ENCODE measurements around the gene DOK1.

The DOK1 gene

DNA sequence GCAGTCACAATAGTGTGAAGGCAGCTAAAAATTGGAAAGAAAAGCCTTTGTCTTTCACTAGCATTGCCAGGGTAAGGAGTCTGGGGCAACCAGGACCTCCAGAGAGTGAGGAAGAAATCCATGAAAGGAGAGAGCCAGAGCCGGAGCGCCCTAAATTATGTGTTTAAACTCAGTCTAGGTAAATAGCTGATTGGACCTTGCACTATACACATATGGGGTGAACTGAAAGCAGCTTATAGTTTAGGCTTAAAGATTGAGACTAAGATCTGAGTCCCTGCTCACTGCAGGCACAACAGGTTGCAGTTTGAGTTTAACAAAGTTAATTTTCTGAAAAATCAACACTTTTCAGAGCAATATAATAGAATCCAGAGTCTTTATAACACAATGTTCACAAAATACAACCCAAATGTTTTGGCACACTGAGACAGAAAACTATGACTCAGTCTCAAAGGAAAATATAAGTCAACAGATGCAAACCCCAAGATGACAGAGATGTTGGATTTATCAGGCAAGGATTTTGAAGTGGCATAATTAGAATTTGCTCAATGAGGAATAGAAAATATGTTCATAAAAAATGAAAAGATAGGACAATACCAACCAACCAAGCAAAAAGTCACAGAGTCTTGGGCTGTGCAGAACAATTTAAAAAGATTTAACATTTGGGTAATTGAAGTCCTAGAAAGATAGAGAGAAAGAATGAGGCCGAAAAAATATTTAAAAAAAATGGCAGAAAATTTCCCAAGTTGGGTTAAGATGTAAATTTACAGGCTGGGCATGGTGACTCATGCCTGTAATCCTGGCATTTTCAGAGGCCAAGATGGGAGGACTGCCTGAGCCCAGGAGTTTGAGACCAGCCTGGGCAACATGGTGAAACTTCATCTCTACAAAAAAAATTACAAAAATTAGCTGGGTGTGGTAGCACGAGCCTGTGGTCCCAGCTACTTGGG lies 39.6 kb downstream of the DOK1 start:
- no peak overlapping the region for H2AFZ ChIP-seq (ENCODE audit: low read depth, low read length)
- no peak overlapping the region for H4K8ac ChIP-seq (ENCODE audit: low read length)
- no peak for DNase-seq
- H2AK5ac ChIP-seq (ENCODE audit: low read length, severe bottlenecking), result no peak overlapping the region
- no peak overlapping the region for H2BK12ac ChIP-seq (ENCODE audit: low read length in 2 of 2)
- H3K27me3 ChIP-seq (ENCODE audit: control insufficient read depth in 1 of 2, insufficient read depth in 1 of 2, low read length in 2 of 2), result peaks cover 15 to 31% of the 10 kb centered on the region in 2 experiments
- no peak overlapping the region for H3K23ac ChIP-seq (ENCODE audit: low read length in 2 of 2)
- H3K79me1 ChIP-seq (replicated peaks; ENCODE audit: low read length, poor library complexity, severe bottlenecking), result no peaks in the 10 kb centered on the region
- no peaks in the 10 kb centered on the region for H3K4me1 ChIP-seq (ENCODE audit: control insufficient read depth, insufficient read depth, low read depth, low read length)
- no peak overlapping the region for H3K4ac ChIP-seq (ENCODE audit: low read depth in 1 of 2, low read length in 2 of 2)
- no peak overlapping the region for H3K9ac ChIP-seq (ENCODE audit: low read length)
- no peak overlapping the region for H2BK5ac ChIP-seq (ENCODE audit: low read depth, low read length, poor library complexity, severe bottlenecking)
- H4K91ac ChIP-seq (ENCODE audit: low read length), result no peak overlapping the region
- WGBS, result 72% methylated on average over 4 of the region's 4 CpGs
- no peak overlapping the region for H2BK120ac ChIP-seq (ENCODE audit: low read depth, low read length)
- H3K14ac ChIP-seq (ENCODE audit: low read length in 2 of 2), result no peak overlapping the region
- H3K27ac ChIP-seq (ENCODE audit: low read length, poor library complexity, severe bottlenecking), result no peak overlapping the region
- H2BK15ac ChIP-seq (ENCODE audit: low read depth, poor library complexity, severe bottlenecking), result no peak overlapping the region
- no peak overlapping the region for H3K4me3 ChIP-seq (ENCODE audit: insufficient read depth in 1 of 2, low read depth in 1 of 2, low read length in 2 of 2)
- H3K9me3 ChIP-seq (ENCODE audit: control insufficient read depth, low read length), result no peaks in the 10 kb centered on the region
- no peaks in the 10 kb centered on the region for H3K36me3 ChIP-seq (ENCODE audit: control insufficient read depth in 1 of 2, insufficient read depth in 2 of 2, low read depth in 1 of 2, low read length in 2 of 2)
- no peak overlapping the region for H3K18ac ChIP-seq (ENCODE audit: low read depth in 1 of 2, low read length in 2 of 2)
- H3K4me2 ChIP-seq (ENCODE audit: low read length, poor library complexity, severe bottlenecking), result no peak overlapping the region

DNA sequence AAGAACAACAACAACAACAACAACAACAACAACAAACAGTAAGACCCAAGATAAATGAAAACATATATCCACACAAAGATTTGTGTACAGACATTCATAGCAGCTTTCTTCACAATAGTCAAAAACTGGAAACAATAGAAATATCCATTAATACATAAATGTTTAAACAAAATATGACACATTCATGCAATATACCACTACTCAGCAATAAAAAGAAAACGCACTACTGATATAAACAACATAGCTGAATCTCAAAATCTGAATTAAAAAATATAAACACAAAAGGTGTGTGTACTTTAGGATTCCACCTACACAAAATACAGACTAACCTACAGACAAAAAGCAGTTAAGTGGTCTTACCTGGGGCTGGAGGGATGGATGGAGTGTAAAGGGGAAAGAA lies 42.1 kb downstream of the DOK1 start:
- no peak for DNase-seq
- no peak overlapping the region for H2BK120ac ChIP-seq (ENCODE audit: low read depth, low read length)
- no peak overlapping the region for H2AK5ac ChIP-seq (ENCODE audit: low read length, severe bottlenecking)
- H4K8ac ChIP-seq (ENCODE audit: low read length), result no peak overlapping the region
- H3K4me3 ChIP-seq (ENCODE audit: insufficient read depth in 1 of 2, low read depth in 1 of 2, low read length in 2 of 2), result no peak overlapping the region
- no peak overlapping the region for H2BK12ac ChIP-seq (ENCODE audit: low read length in 2 of 2)
- H3K27me3 ChIP-seq (ENCODE audit: control insufficient read depth in 1 of 2, insufficient read depth in 1 of 2, low read length in 2 of 2), result peaks cover 15 to 19% of the 10 kb centered on the region in 2 experiments
- no peaks in the 10 kb centered on the region for H3K36me3 ChIP-seq (ENCODE audit: control insufficient read depth in 1 of 2, insufficient read depth in 2 of 2, low read depth in 1 of 2, low read length in 2 of 2)
- H3K4ac ChIP-seq (ENCODE audit: low read depth in 1 of 2, low read length in 2 of 2), result no peak overlapping the region
- no peak overlapping the region for H3K9ac ChIP-seq (ENCODE audit: low read length)
- H2BK5ac ChIP-seq (ENCODE audit: low read depth, low read length, poor library complexity, severe bottlenecking), result no peak overlapping the region
- H3K79me1 ChIP-seq (replicated peaks; ENCODE audit: low read length, poor library complexity, severe bottlenecking), result no peaks in the 10 kb centered on the region
- H3K18ac ChIP-seq (ENCODE audit: low read depth in 1 of 2, low read length in 2 of 2), result no peak overlapping the region
- no peak overlapping the region for H3K14ac ChIP-seq (ENCODE audit: low read length in 2 of 2)
- no peak overlapping the region for H4K91ac ChIP-seq (ENCODE audit: low read length)
- WGBS, result no CpG with 5 or more reads among the region's 1 CpG
- H3K23ac ChIP-seq (ENCODE audit: low read length in 2 of 2), result no peak overlapping the region
- no peak overlapping the region for H2AFZ ChIP-seq (ENCODE audit: low read depth, low read length)
- no peaks in the 10 kb centered on the region for H3K9me3 ChIP-seq (ENCODE audit: control insufficient read depth, low read length)
- H2BK15ac ChIP-seq (ENCODE audit: low read depth, poor library complexity, severe bottlenecking), result no peak overlapping the region
- no peak overlapping the region for H3K4me2 ChIP-seq (ENCODE audit: low read length, poor library complexity, severe bottlenecking)
- H3K27ac ChIP-seq (ENCODE audit: low read length, poor library complexity, severe bottlenecking), result no peak overlapping the region
- no peaks in the 10 kb centered on the region for H3K4me1 ChIP-seq (ENCODE audit: control insufficient read depth, insufficient read depth, low read depth, low read length)

DNA sequence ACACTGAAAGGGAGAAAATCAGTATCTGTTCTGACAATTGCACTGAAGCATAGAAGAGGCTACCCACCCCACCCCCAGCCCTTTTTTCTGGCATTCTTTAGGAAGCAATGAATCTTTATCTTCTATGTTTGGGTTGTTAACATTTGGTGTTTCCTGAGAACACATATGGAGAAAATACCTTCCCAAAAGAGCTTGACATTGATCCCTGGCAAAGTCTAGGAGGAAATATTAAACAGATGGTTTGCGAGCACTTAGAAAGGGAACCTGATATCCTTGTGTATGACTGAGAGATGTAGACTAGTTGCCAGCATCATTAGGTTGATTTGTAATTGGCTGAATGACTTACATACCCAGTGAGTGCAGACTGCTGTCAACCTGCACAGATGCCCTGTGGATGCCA lies 42.9 kb downstream of the DOK1 start:
- Histone ChIP-seq H3K27ac (ENCODE audit: low read length, poor library complexity, severe bottlenecking) (no peak overlapping the region), H4K91ac (ENCODE audit: low read length) (no peak overlapping the region), H3K4me2 (ENCODE audit: low read length, poor library complexity, severe bottlenecking) (no peak overlapping the region), H2BK15ac (ENCODE audit: low read depth, poor library complexity, severe bottlenecking) (no peak overlapping the region), H2AFZ (ENCODE audit: low read depth, low read length) (no peak overlapping the region), H2BK120ac (ENCODE audit: low read depth, low read length) (no peak overlapping the region), H3K9ac (ENCODE audit: low read length) (no peak overlapping the region), H3K4me3 (ENCODE audit: insufficient read depth in 1 of 2, low read depth in 1 of 2, low read length in 2 of 2) (no peak overlapping the region), H2AK5ac (ENCODE audit: low read length, severe bottlenecking) (no peak overlapping the region), H3K9me3 (ENCODE audit: control insufficient read depth, low read length) (no peaks in the 10 kb centered on the region), H3K79me1 (replicated peaks; ENCODE audit: low read length, poor library complexity, severe bottlenecking) (no peaks in the 10 kb centered on the region), H3K23ac (ENCODE audit: low read length in 2 of 2) (no peak overlapping the region), H2BK12ac (ENCODE audit: low read length in 2 of 2) (no peak overlapping the region), H3K18ac (ENCODE audit: low read depth in 1 of 2, low read length in 2 of 2) (no peak overlapping the region), H3K4me1 (ENCODE audit: control insufficient read depth, insufficient read depth, low read depth, low read length) (no peaks in the 10 kb centered on the region), H2BK5ac (ENCODE audit: low read depth, low read length, poor library complexity, severe bottlenecking) (no peak overlapping the region), H4K8ac (ENCODE audit: low read length) (no peak overlapping the region), H3K36me3 (ENCODE audit: control insufficient read depth in 1 of 2, insufficient read depth in 2 of 2, low read depth in 1 of 2, low read length in 2 of 2) (no peaks in the 10 kb centered on the region), H3K27me3 (ENCODE audit: control insufficient read depth in 1 of 2, insufficient read depth in 1 of 2, low read length in 2 of 2) (peaks cover 13 to 16% of the 10 kb centered on the region in 2 experiments), H3K4ac (ENCODE audit: low read depth in 1 of 2, low read length in 2 of 2) (no peak overlapping the region), H3K14ac (ENCODE audit: low read length in 2 of 2) (no peak overlapping the region)
- WGBS, result 45% methylated on average over 1 of the region's 1 CpG
- DNase-seq, result no peak

DNA sequence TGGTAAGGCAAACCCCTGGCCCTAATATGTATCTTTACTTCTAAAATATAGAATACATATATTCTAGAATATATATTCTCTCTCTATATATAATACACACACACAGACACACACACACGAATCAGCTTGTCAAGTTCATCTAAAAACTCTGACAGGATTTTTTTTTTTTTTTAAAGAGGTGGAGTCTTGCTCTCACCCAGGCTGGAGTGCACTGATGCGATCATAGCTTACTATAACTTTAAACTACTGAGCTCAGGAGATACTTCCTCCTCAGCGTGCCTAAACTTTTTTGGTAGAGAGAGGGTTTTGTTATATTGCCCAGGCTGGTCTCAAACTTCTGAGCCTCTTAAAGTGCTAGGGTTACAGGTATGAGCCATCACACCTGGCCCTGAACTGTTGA lies 45.2 kb downstream of the DOK1 start:
- Histone ChIP-seq H3K79me1 (replicated peaks; ENCODE audit: low read length, poor library complexity, severe bottlenecking) (no peaks in the 10 kb centered on the region), H3K4ac (ENCODE audit: low read depth in 1 of 2, low read length in 2 of 2) (no peak overlapping the region)
- 50% methylated on average over 1 of the region's 3 CpGs for WGBS

More for the DNA sequence above, 45.2 kb downstream of the DOK1 start:
- Histone ChIP-seq H3K18ac (ENCODE audit: low read depth in 1 of 2, low read length in 2 of 2) (no peak overlapping the region), H3K9me3 (ENCODE audit: control insufficient read depth, low read length) (no peaks in the 10 kb centered on the region), H2AFZ (ENCODE audit: low read depth, low read length) (no peak overlapping the region), H3K4me2 (ENCODE audit: low read length, poor library complexity, severe bottlenecking) (no peak overlapping the region), H3K9ac (ENCODE audit: low read length) (no peak overlapping the region), H3K23ac (ENCODE audit: low read length in 2 of 2) (no peak overlapping the region), H2BK15ac (ENCODE audit: low read depth, poor library complexity, severe bottlenecking) (no peak overlapping the region), H3K27me3 (ENCODE audit: control insufficient read depth in 1 of 2, insufficient read depth in 1 of 2, low read length in 2 of 2) (peaks cover 18 to 28% of the 10 kb centered on the region in 2 experiments), H3K4me1 (ENCODE audit: control insufficient read depth, insufficient read depth, low read depth, low read length) (no peaks in the 10 kb centered on the region), H3K14ac (ENCODE audit: low read length in 2 of 2) (no peak overlapping the region), H2BK120ac (ENCODE audit: low read depth, low read length) (no peak overlapping the region), H4K8ac (ENCODE audit: low read length) (no peak overlapping the region), H3K36me3 (ENCODE audit: control insufficient read depth in 1 of 2, insufficient read depth in 2 of 2, low read depth in 1 of 2, low read length in 2 of 2) (no peaks in the 10 kb centered on the region), H2BK5ac (ENCODE audit: low read depth, low read length, poor library complexity, severe bottlenecking) (no peak overlapping the region), H2BK12ac (ENCODE audit: low read length in 2 of 2) (no peak overlapping the region), H3K27ac (ENCODE audit: low read length, poor library complexity, severe bottlenecking) (no peak overlapping the region), H4K91ac (ENCODE audit: low read length) (no peak overlapping the region), H2AK5ac (ENCODE audit: low read length, severe bottlenecking) (no peak overlapping the region), H3K4me3 (ENCODE audit: insufficient read depth in 1 of 2, low read depth in 1 of 2, low read length in 2 of 2) (no peak overlapping the region)
- no peak for DNase-seq

Data from mesenchymal stem cell (in vitro differentiated cells and primary cell).